ENCODE results near the gene AOAH.

Gene AOAH
- long read RNA-seq, transcript AOAH-211 (21 exons, 2,381 nt): major isoform, 42 of 69 reads
- long read RNA-seq, transcript AOAH-208 (20 exons, 2,336 nt): minor isoform, 9 of 69 reads
- long read RNA-seq, partial matches to known transcripts: 0 of 69 reads
- long read RNA-seq, other reads (novel, unspliced or antisense): 17 of 69 reads

GRCh38 chr7:36723951-36724664, at the start of gene AOAH:
TSS of gene AOAH (minus strand) at chr7:36724494. CDS start at chr7:36724148, 346 bp downstream.
- Histone ChIP-seq H3K27ac (replicated peaks) (peak within 1 kb of the TSS; percentile 79), H3K4me3 (replicated peaks; ENCODE audit: insufficient read depth, low read length) (peak within 1 kb of the TSS; percentile 54), H3K27me3 (ENCODE audit: insufficient read depth, poor library complexity, severe bottlenecking) (no peaks in the 10 kb centered on the region)
- no peak for TF ChIP-seq REST (IDR thresholded peaks at IDR 0.05; ENCODE audit: insufficient replicate concordance, low read depth)
- TF ChIP-seq SPI1 (IDR thresholded peaks at IDR 0.05; ENCODE audit: borderline replicate concordance, low read depth): peak; percentile 83
- peak; percentile 85 for TF ChIP-seq POLR2AphosphoS5 (IDR thresholded peaks at IDR 0.05; ENCODE audit: low read depth)
- TF ChIP-seq GABPA (IDR thresholded peaks at IDR 0.05; ENCODE audit: low read depth): no peak; the same call in 1 of the 2 replicates
- no peak for TF ChIP-seq CTCF (IDR thresholded peaks at IDR 0.05; ENCODE audit: insufficient read depth, low read length)
- peak; percentile 80 to 96 for DNase-seq (ENCODE audit: low read depth in 1 of 2, low spot score in 1 of 2)

- TF ChIP-seq GABPA (IDR thresholded peaks at IDR 0.05; ENCODE audit: low read depth): no peak
- no peak for TF ChIP-seq POLR2AphosphoS5 (IDR thresholded peaks at IDR 0.05; ENCODE audit: low read depth)
- no peak for TF ChIP-seq SPI1 (IDR thresholded peaks at IDR 0.05; ENCODE audit: borderline replicate concordance, low read depth)
- no peak for TF ChIP-seq REST (IDR thresholded peaks at IDR 0.05; ENCODE audit: insufficient replicate concordance, low read depth)
- TF ChIP-seq CTCF (IDR thresholded peaks at IDR 0.05; ENCODE audit: insufficient read depth, low read length): no peak
- H3K27me3 ChIP-seq (ENCODE audit: insufficient read depth, poor library complexity, severe bottlenecking): no peaks in the 10 kb centered on the region
- DNase-seq (ENCODE audit: low read depth in 1 of 2, low spot score in 1 of 2): no peak
- no peak overlapping the region for H3K4me3 ChIP-seq (replicated peaks; ENCODE audit: insufficient read depth, low read length)
- H3K27ac ChIP-seq (replicated peaks): no peak overlapping the region
Measured at GRCh38 chr7:36766451-36766850, 42.2 kb upstream of the AOAH start.

- Histone ChIP-seq H3K27me3 (ENCODE audit: insufficient read depth, poor library complexity, severe bottlenecking) (no peaks in the 10 kb centered on the region), H3K4me3 (replicated peaks; ENCODE audit: insufficient read depth, low read length) (no peak overlapping the region), H3K27ac (replicated peaks) (peak overlapping the region; percentile 74)
- DNase-seq (ENCODE audit: low read depth in 1 of 2, low spot score in 1 of 2): peak in 1 of 2 experiments; percentile 79
- TF ChIP-seq GABPA (IDR thresholded peaks at IDR 0.05; ENCODE audit: low read depth) (no peak), SPI1 (IDR thresholded peaks at IDR 0.05; ENCODE audit: borderline replicate concordance, low read depth) (peak; percentile 60)
Measured at GRCh38 chr7:36765605-36766004, 41.3 kb upstream of the AOAH start.

- Histone ChIP-seq H3K27ac (replicated peaks) (peak overlapping the region; percentile 74), H3K27me3 (ENCODE audit: insufficient read depth, poor library complexity, severe bottlenecking) (no peaks in the 10 kb centered on the region), H3K4me3 (replicated peaks; ENCODE audit: insufficient read depth, low read length) (no peak overlapping the region)
- peak; percentile 18 to 60 for DNase-seq (ENCODE audit: low read depth in 1 of 2, low spot score in 1 of 2)
- TF ChIP-seq GABPA (IDR thresholded peaks at IDR 0.05; ENCODE audit: low read depth): no peak
Measured at GRCh38 chr7:36764929-36765328, 40.6 kb upstream of the AOAH start.
